ENCODE measurements around the gene RBMS3.

- no peak for TF ChIP-seq CTCF (conservative IDR thresholded peaks at IDR 0.05; ENCODE audit: low read length)
- no peak for TF ChIP-seq EZH2phosphoT487 (IDR thresholded peaks at IDR 0.05; ENCODE audit: borderline replicate concordance, low read depth, low read length)
Observed at GRCh38 chr3:29503314-29503713, 222.4 kb downstream of the RBMS3 start.

Data from OCI-LY7 (cell line).